Keratinocyte (primary cell): ENCODE measurements around the gene RBM19. TPM values are rescaled to one million over a fixed set of nuclear protein-coding genes. Genes with fewer than 3 reads are reported as not detected.

Experiments
- DNase-seq: peaks from one replicate; pipeline ENCODE4 v3.0.0-alpha.2; 2011; ENCODE audit warnings: low read depth, missing footprints, low spot score
- FAIRE-seq: peaks from 2 replicates; lab custom pipeline; 2011; peaks lifted over from hg19 to GRCh38; lab: Jason Lieb, UNC
- H2AFZ ChIP-seq: 2 replicates; pipeline ENCODE4 v1.6.0; 2012; ENCODE audit warnings: low read length, control low read depth, inconsistent platforms; ENCODE audit not compliant: control insufficient read depth
- H3K27ac ChIP-seq: 2 replicates; pipeline ENCODE4 v1.5.1; 2011; ENCODE audit warnings: low read length; ENCODE audit not compliant: control insufficient read depth, insufficient read depth
- H3K27me3 ChIP-seq: 3 replicates; pipeline ENCODE4 v1.6.0; 2011; ENCODE audit warnings: low read length; ENCODE audit not compliant: control insufficient read depth, insufficient read depth; ENCODE audit errors: extremely low read depth
- H3K36me3 ChIP-seq, 2 experiments: 2 replicates in 1 of 2; 3 replicates in 1 of 2; pipeline ENCODE4 v1.5.1; 2011; ENCODE audit warnings: low read length in 2 of 2, mild to moderate bottlenecking in 1 of 2; ENCODE audit not compliant: control insufficient read depth in 2 of 2, insufficient read depth in 2 of 2; ENCODE audit errors: extremely low read depth in 1 of 2
- H3K4me1 ChIP-seq: 3 replicates; pipeline ENCODE4 v1.5.1; 2011; ENCODE audit warnings: low read length; ENCODE audit not compliant: control insufficient read depth, insufficient read depth; ENCODE audit errors: extremely low read depth
- H3K4me2 ChIP-seq: 3 replicates; pipeline ENCODE4 v1.6.0; 2011; ENCODE audit warnings: low read depth, low read length; ENCODE audit not compliant: control insufficient read depth, insufficient read depth; ENCODE audit errors: extremely low read depth
- H3K4me3 ChIP-seq, 3 experiments: fragments of 200-600 bp in 1 of 3; sonication (generic) in 1 of 3; 2 replicates in 2 of 3; 3 replicates in 1 of 3; pipeline ENCODE4 v1.5.1; 2011 to 2016; ENCODE audit warnings: low read length in 3 of 3, mild to moderate bottlenecking in 3 of 3, control low read depth in 2 of 3, inconsistent platforms in 1 of 3, low read depth in 1 of 3, mixed read lengths in 1 of 3, mixed run types in 1 of 3, moderate library complexity in 1 of 3; ENCODE audit not compliant: control insufficient read depth in 2 of 3, insufficient read depth in 2 of 3; ENCODE audit errors: extremely low read depth in 1 of 3
- H3K79me2 ChIP-seq: 2 replicates; pipeline ENCODE4 v1.6.0; 2012; ENCODE audit warnings: low read length; ENCODE audit not compliant: control insufficient read depth, insufficient read depth
- H3K9ac ChIP-seq: 3 replicates; pipeline ENCODE4 v1.6.0; 2011; ENCODE audit warnings: low read length; ENCODE audit not compliant: control insufficient read depth, insufficient read depth; ENCODE audit errors: extremely low read depth
- H3K9me1 ChIP-seq: 3 replicates; pipeline ENCODE4 v1.6.0; 2011; ENCODE audit warnings: low read length; ENCODE audit not compliant: control insufficient read depth, insufficient read depth; ENCODE audit errors: extremely low read depth
- H3K9me3 ChIP-seq: 2 replicates; pipeline ENCODE4 v1.5.1; 2012; ENCODE audit warnings: low read depth, low read length; ENCODE audit not compliant: control insufficient read depth
- H4K20me1 ChIP-seq: 3 replicates; pipeline ENCODE4 v1.6.0; 2011; ENCODE audit warnings: low read length; ENCODE audit not compliant: control insufficient read depth, insufficient read depth; ENCODE audit errors: extremely low read depth
- EZH2 ChIP-seq: IDR thresholded peaks from one replicate; pipeline ENCODE4 v1.6.1; 2012; ENCODE audit warnings: inconsistent platforms, mild to moderate bottlenecking, low read length, moderate library complexity
- dilution Hi-C: fragments of 300-500 bp; cut with MboI; formaldehyde crosslinking; loops from one replicate; pipeline ENCODE4 v1.7.0; 2020; ENCODE audit warnings: low sequenced_read_pairs; ENCODE audit not compliant: extremely low pct_ligation_motif_present
- polyA plus RNA-seq, 5 experiments: library from polyadenylated mRNA; depleted of rRNA in 3 of 5; stranded (reverse) in 3 of 5; stranded (forward) in 1 of 5; unstranded in 1 of 5; fragments of >200 nt; gene quantifications; 1 replicate in 1 of 5; 2 replicates in 3 of 5; 3 replicates in 1 of 5; pipeline versions ENCODE4 v1.2.1 to v1.2.3, GENCODE V29; 2011 to 2012; ENCODE audit warnings: missing spikeins in 2 of 5, low read depth in 1 of 5, low replicate concordance in 1 of 5
- TF ChIP-seq, protein P1 (sequence below), 3 experiments: IDR thresholded peaks in 1 of 3; conservative IDR thresholded peaks in 1 of 3; optimal IDR thresholded peaks in 1 of 3; 2 replicates in 2 of 3; 3 replicates in 1 of 3; pipeline versions ENCODE3 to v1.5.1; 2011; ENCODE audit warnings: low read length in 3 of 3, mild to moderate bottlenecking in 3 of 3, moderate library complexity in 2 of 3, control low read depth in 1 of 3, inconsistent platforms in 1 of 3; ENCODE audit not compliant: insufficient read depth in 2 of 3; ENCODE audit errors: extremely low read depth in 1 of 3

RBM19 gene
- polyA plus RNA-seq, 1 donor (not counting 4 experiments of a cell fraction or from before 2014, with no cell fraction given): 14.6 TPM

DNA sequence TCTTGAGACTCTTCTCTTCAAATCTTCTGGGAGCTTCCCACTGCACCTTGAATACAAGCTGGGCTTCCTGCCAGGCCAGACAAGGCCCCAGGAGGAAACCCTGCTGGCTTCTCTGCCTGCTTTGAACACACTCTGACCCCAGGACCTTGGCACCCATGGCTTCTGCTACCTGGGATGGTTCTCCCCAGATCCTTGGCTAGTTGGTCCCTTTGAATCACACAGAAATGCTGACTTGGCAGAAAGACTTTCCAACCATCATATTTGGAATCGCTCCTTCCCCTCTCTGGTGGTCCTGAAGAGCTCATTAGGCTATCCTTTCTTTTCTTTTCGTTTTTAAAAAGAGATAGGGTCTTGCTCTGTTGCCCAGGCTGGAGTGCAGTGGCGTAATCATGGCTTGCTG is 132.7 kb downstream of the RBM19 start:
- Histone ChIP-seq H2AFZ (no peak overlapping the region), H3K4me2 (no peak overlapping the region), H3K9me3 (no peaks in the 10 kb centered on the region), H3K79me2 (no peaks in the 10 kb centered on the region), H3K4me3 (no peak overlapping the region), H3K27me3 (no peaks in the 10 kb centered on the region), H3K9me1 (no peaks in the 10 kb centered on the region), H3K9ac (no peak overlapping the region), H3K36me3 (peaks cover 0 to 3% of the 10 kb centered on the region in 2 experiments), H4K20me1 (no peaks in the 10 kb centered on the region), H3K4me1 (no peaks in the 10 kb centered on the region), H3K27ac (no peak overlapping the region)
- dilution Hi-C loops: no loop called here
- no peak for DNase-seq
- TF ChIP-seq, protein P1, sequence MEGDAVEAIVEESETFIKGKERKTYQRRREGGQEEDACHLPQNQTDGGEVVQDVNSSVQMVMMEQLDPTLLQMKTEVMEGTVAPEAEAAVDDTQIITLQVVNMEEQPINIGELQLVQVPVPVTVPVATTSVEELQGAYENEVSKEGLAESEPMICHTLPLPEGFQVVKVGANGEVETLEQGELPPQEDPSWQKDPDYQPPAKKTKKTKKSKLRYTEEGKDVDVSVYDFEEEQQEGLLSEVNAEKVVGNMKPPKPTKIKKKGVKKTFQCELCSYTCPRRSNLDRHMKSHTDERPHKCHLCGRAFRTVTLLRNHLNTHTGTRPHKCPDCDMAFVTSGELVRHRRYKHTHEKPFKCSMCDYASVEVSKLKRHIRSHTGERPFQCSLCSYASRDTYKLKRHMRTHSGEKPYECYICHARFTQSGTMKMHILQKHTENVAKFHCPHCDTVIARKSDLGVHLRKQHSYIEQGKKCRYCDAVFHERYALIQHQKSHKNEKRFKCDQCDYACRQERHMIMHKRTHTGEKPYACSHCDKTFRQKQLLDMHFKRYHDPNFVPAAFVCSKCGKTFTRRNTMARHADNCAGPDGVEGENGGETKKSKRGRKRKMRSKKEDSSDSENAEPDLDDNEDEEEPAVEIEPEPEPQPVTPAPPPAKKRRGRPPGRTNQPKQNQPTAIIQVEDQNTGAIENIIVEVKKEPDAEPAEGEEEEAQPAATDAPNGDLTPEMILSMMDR (optimal IDR thresholded peaks at IDR 0.05 in 1 of 3, IDR thresholded peaks at IDR 0.05 in 1 of 3, conservative IDR thresholded peaks at IDR 0.05 in 1 of 3; ENCODE audit: extremely low read depth in 1 of 3, insufficient read depth in 2 of 3, low read length in 3 of 3): no peak
- no peak for TF ChIP-seq EZH2
- FAIRE-seq: no peak

DNA sequence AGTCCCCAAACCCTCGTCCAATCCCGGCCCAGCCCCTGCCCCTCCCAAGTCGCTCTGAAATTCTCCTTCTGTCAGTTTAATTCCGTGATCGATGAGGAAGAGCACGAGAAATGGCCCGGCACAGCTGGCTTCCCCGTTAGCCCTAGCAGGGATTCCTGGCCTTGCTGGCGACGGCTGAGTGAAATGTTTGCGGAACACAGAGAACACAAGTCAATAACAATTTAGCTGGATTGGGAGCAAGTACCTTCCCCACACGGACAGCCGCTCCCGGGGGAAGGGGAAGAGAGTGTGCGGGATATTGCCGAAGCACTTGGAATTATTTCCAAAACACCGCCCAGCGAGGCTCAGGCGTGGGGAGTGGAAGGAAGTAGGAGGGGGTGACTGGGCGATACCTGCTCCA is 134.6 kb downstream of the RBM19 start:
- Histone ChIP-seq H3K9ac (no peak overlapping the region), H3K4me1 (no peaks in the 10 kb centered on the region), H2AFZ (no peak overlapping the region), H3K9me1 (no peaks in the 10 kb centered on the region), H3K27ac (no peak overlapping the region), H3K4me2 (no peak overlapping the region), H4K20me1 (no peaks in the 10 kb centered on the region), H3K9me3 (no peaks in the 10 kb centered on the region), H3K4me3 (no peak overlapping the region), H3K79me2 (no peaks in the 10 kb centered on the region), H3K36me3 (peaks cover 0 to 3% of the 10 kb centered on the region in 2 experiments), H3K27me3 (no peaks in the 10 kb centered on the region)
- FAIRE-seq (no peak), DNase-seq (no peak)
- TF ChIP-seq EZH2: no peak
- TF ChIP-seq, protein P1 (optimal IDR thresholded peaks at IDR 0.05 in 1 of 3, IDR thresholded peaks at IDR 0.05 in 1 of 3, conservative IDR thresholded peaks at IDR 0.05 in 1 of 3; ENCODE audit: extremely low read depth in 1 of 3, insufficient read depth in 2 of 3, low read length in 3 of 3): no peak
- dilution Hi-C loops: no loop called here
